Measurements from ENCODE around the gene GNB1L. TPM values are rescaled to one million over a fixed set of nuclear protein-coding genes. Genes with fewer than 3 reads are reported as not detected.
A peak's percentile ranks its signal among the peaks of the same experiment; 100 is the strongest.

The GNB1L gene
- total and polyA plus RNA-seq, 9 of the 15 experiments (the other 6 are each of a cell fraction or from before 2014, with no cell fraction given): 0.56 to 50.5 (median 10.2) TPM

- TF ChIP-seq ATF3 (IDR thresholded peaks at IDR 0.05) (peak; percentile 37; the same call in 1 of the 2 replicates), ATF3 (CRISPR knock-in tag; conservative IDR thresholded peaks at IDR 0.05) (no peak; the same call in 1 of the 2 replicates), FOXO4 (CRISPR knock-in tag; IDR thresholded peaks at IDR 0.05) (no peak), ZNF140 (CRISPR knock-in tag; IDR thresholded peaks at IDR 0.05) (no peak), RHOXF2B (CRISPR knock-in tag; conservative IDR thresholded peaks at IDR 0.05) (no peak), CHD1 (IDR thresholded peaks at IDR 0.05; ENCODE audit: low read length) (peak; percentile 76), ZNF436 (CRISPR knock-in tag; IDR thresholded peaks at IDR 0.05) (no peak), STAT5A (IDR thresholded peaks at IDR 0.05; ENCODE audit: borderline replicate concordance, low read length) (no peak)
Observed at GRCh38 chr22:19886605-19887255, 32.1 kb upstream of the GNB1L start (continued).
